ENCODE data around the gene NAV3. TPM values are rescaled to one million over a fixed set of nuclear protein-coding genes. Genes with fewer than 3 reads are reported as not detected.

The NAV3 gene
- polyA plus RNA-seq, 2 donors: 0.19 to 0.41 TPM

DNA sequence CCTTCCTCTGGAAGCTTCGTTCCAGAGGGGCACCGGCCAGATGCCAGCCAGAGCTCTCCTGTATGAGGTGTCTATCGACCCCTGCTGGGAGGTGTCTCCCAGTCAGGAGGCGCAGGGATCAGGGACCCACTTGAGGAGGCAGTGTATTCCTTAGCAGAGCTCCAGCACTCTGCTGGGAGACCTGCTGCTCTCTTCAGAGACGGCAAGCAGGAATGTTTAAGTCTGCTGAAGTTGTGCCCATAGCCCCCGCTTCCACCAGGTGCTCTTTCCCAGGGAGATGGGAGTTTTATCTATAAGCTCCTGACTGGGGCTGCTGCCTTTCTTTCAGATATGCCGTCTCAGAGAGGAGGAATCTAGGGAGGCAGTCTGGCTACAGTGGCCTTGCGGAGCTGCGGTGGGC, 22.2 kb upstream of the NAV3 start:
- WGBS, 2 donors: 82 to 85% methylated on average over 9 of the region's 9 CpGs
- Histone ChIP-seq H3K4me3 (ENCODE audit: low read depth in 1 of 2, low read length in 2 of 2) (no peak overlapping the region), H3K36me3 (ENCODE audit: control insufficient read depth in 2 of 2, insufficient read depth in 2 of 2, low read length in 1 of 2) (no peaks in the 10 kb centered on the region), H3K4me1 (ENCODE audit: control insufficient read depth in 2 of 2, insufficient read depth in 2 of 2, low read length in 1 of 2) (no peaks in the 10 kb centered on the region), H3K27ac (ENCODE audit: low read depth in 2 of 2, low read length in 1 of 2) (no peak overlapping the region), H3K9me3 (ENCODE audit: control insufficient read depth in 2 of 2, insufficient read depth in 1 of 2, low read depth in 1 of 2, low read length in 1 of 2) (peaks cover 0 to 6% of the 10 kb centered on the region in 2 donors), H3K27me3 (ENCODE audit: control insufficient read depth in 1 of 2, insufficient read depth in 2 of 2, low read length in 2 of 2) (no peaks in the 10 kb centered on the region)

DNA sequence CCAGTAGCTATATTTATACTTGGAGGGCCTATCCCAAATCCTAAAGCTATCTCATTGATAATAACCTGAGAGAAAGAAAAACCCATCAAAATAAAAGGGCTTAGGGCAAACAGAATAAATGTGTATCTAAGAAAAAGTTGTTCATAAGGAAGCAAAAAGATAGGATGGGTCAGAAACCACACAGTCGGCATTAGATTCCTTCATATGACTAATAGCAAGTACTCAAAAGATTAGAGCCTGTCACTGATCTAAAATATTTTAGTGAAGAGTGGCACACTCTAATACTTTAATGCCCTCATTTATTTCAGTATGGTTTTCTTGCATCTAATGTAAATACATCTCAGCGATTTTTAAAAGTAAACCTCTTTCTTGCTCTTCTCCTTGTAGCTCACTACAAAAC, 17.1 kb upstream of the NAV3 start:
- Histone ChIP-seq H3K36me3 (ENCODE audit: control insufficient read depth in 2 of 2, insufficient read depth in 2 of 2, low read length in 1 of 2) (no peaks in the 10 kb centered on the region), H3K4me1 (ENCODE audit: control insufficient read depth in 2 of 2, insufficient read depth in 2 of 2, low read length in 1 of 2) (no peaks in the 10 kb centered on the region), H3K4me3 (ENCODE audit: low read depth in 1 of 2, low read length in 2 of 2) (no peak overlapping the region), H3K27me3 (ENCODE audit: control insufficient read depth in 1 of 2, insufficient read depth in 2 of 2, low read length in 2 of 2) (no peaks in the 10 kb centered on the region), H3K27ac (ENCODE audit: low read depth in 2 of 2, low read length in 1 of 2) (no peak overlapping the region), H3K9me3 (ENCODE audit: control insufficient read depth in 2 of 2, insufficient read depth in 1 of 2, low read depth in 1 of 2, low read length in 1 of 2) (peaks cover 0 to 4% of the 10 kb centered on the region in 2 donors)
- 61 to 67% methylated on average over 2 of the region's 2 CpGs for WGBS, 2 donors

DNA sequence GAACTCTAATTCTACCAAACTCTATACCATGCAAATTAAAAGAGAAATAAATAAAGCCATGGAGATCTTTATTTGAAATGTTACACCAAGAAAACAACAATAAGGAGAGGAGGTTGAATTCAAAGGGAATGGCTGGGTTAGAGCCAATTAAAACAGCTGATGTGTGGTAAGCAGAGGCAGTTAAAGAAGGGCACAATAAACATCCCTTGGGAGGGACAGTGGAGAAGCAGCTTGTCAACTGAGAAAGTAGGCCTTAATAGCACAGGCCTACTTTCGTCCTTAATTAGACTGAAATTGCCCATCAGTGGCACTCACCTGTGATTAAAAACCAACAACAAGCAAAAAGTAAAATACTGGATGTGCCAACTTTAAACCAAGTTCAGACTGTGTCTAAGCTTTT, 16.3 kb upstream of the NAV3 start:
- H3K4me3 ChIP-seq (ENCODE audit: low read depth in 1 of 2, low read length in 2 of 2): no peak overlapping the region
- no peaks in the 10 kb centered on the region for H3K4me1 ChIP-seq (ENCODE audit: control insufficient read depth in 2 of 2, insufficient read depth in 2 of 2, low read length in 1 of 2)
- no peak overlapping the region for H3K27ac ChIP-seq (ENCODE audit: low read depth in 2 of 2, low read length in 1 of 2)
- H3K27me3 ChIP-seq (ENCODE audit: control insufficient read depth in 1 of 2, insufficient read depth in 2 of 2, low read length in 2 of 2): no peaks in the 10 kb centered on the region
- no peaks in the 10 kb centered on the region for H3K9me3 ChIP-seq (ENCODE audit: control insufficient read depth in 2 of 2, insufficient read depth in 1 of 2, low read depth in 1 of 2, low read length in 1 of 2)
- 76 to 88% methylated on average over 1 of the region's 1 CpG for WGBS, 2 donors
- H3K36me3 ChIP-seq (ENCODE audit: control insufficient read depth in 2 of 2, insufficient read depth in 2 of 2, low read length in 1 of 2): no peaks in the 10 kb centered on the region

DNA sequence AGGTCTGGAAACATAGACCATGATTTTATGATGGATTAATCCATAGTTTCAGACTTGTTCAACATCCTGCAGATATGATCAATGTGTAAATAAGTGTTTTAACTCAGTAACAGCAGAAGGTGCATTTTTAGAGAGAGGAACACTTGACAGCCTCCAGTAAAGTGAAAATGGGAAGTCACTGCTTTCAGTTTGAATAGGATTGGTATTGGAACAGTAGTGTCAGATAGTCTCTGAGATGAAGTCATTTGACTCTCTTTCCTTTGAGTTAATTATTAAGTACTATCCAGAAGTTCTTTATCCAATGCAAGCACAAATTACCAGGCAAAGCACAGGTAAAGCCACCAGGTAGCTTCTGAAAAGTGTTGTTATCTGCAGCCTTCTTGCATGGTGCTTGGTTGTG, 14.5 kb upstream of the NAV3 start:
- no peaks in the 10 kb centered on the region for H3K36me3 ChIP-seq (ENCODE audit: control insufficient read depth in 2 of 2, insufficient read depth in 2 of 2, low read length in 1 of 2)
- no peaks in the 10 kb centered on the region for H3K4me1 ChIP-seq (ENCODE audit: control insufficient read depth in 2 of 2, insufficient read depth in 2 of 2, low read length in 1 of 2)
- H3K27me3 ChIP-seq (ENCODE audit: control insufficient read depth in 1 of 2, insufficient read depth in 2 of 2, low read length in 2 of 2): no peaks in the 10 kb centered on the region
- H3K9me3 ChIP-seq (ENCODE audit: control insufficient read depth in 2 of 2, insufficient read depth in 1 of 2, low read depth in 1 of 2, low read length in 1 of 2): no peaks in the 10 kb centered on the region
- H3K27ac ChIP-seq (ENCODE audit: low read depth in 2 of 2, low read length in 1 of 2): no peak overlapping the region
- H3K4me3 ChIP-seq (ENCODE audit: low read depth in 1 of 2, low read length in 2 of 2): no peak overlapping the region

DNA sequence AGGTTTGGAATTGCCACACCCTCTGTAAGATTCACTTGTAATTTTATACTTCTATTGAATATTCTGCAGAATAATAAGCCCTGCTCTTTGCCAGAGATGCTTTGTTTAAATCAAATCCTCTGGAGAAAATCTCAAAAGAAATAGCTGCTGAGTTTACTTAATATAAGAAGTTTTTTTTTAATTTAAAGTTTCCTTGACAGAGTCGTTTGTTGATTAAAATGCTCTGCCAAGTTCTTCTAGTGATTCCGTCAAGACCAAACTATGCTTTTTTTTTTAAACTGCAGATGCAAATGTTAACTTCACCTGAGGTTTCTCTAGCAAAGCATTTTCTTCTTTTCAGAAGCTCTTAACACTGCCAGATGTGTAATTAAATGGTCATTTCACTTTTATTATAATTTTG, 13.4 kb upstream of the NAV3 start:
- no peak overlapping the region for H3K4me3 ChIP-seq (ENCODE audit: low read depth in 1 of 2, low read length in 2 of 2)
- no peaks in the 10 kb centered on the region for H3K27me3 ChIP-seq (ENCODE audit: control insufficient read depth in 1 of 2, insufficient read depth in 2 of 2, low read length in 2 of 2)
- H3K27ac ChIP-seq (ENCODE audit: low read depth in 2 of 2, low read length in 1 of 2): no peak overlapping the region
- 26% methylated on average over 2 of the region's 2 CpGs for WGBS, 2 donors
- H3K9me3 ChIP-seq (ENCODE audit: control insufficient read depth in 2 of 2, insufficient read depth in 1 of 2, low read depth in 1 of 2, low read length in 1 of 2): no peaks in the 10 kb centered on the region
- H3K4me1 ChIP-seq (ENCODE audit: control insufficient read depth in 2 of 2, insufficient read depth in 2 of 2, low read length in 1 of 2): no peaks in the 10 kb centered on the region
- H3K36me3 ChIP-seq (ENCODE audit: control insufficient read depth in 2 of 2, insufficient read depth in 2 of 2, low read length in 1 of 2): no peaks in the 10 kb centered on the region

DNA sequence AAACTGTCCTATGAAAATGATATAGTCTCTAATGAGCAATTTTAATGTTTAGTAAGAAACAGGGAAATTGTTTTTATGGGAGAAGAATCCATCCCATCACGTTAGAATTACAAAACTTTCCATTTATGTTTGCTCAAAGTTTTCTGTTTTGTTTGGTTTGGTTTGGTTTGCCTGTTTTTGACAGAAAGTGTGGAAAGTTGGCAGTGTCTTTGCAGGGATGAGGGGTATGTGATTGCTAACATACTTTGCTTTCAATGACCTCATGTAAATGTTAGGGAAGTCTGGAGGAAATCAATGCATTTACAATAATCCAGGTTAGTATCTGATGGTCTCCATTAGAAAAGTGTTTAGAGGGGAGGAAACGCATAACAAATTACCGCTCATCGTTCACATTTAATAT, 12.3 kb upstream of the NAV3 start:
- WGBS, 2 donors: 86 to 87% methylated on average over 4 of the region's 4 CpGs

DNA sequence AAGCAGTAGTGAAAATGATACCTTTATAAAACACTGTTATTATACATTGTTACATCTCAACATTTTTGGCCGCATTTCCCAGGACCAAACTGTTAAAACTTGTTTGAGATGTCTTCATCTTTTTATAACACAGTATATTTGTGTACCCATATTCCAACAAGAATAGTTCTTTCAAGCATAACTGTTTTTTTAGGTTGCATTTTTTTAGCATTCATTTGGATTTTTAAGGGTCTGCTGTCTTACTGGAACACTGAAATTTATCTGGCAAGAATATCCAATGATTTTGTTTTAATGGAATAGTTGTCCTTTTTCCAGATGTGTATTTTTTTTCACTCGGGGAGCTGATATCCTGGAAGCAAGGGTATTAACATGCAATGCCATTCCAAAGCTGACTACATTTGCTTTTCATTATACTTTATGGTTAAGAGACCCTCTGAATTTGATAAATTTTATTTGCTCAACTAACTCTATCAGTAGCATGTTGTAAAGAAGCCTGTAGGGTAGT, 8.9 kb upstream of the NAV3 start:
- no peak overlapping the region for H3K4me3 ChIP-seq (ENCODE audit: low read depth in 1 of 2, low read length in 2 of 2)
- no peaks in the 10 kb centered on the region for H3K36me3 ChIP-seq (ENCODE audit: control insufficient read depth in 2 of 2, insufficient read depth in 2 of 2, low read length in 1 of 2)
- no peaks in the 10 kb centered on the region for H3K4me1 ChIP-seq (ENCODE audit: control insufficient read depth in 2 of 2, insufficient read depth in 2 of 2, low read length in 1 of 2)
- H3K9me3 ChIP-seq (ENCODE audit: control insufficient read depth in 2 of 2, insufficient read depth in 1 of 2, low read depth in 1 of 2, low read length in 1 of 2): no peaks in the 10 kb centered on the region
- 48 to 52% methylated on average over 2 of the region's 2 CpGs for WGBS, 2 donors
- H3K27me3 ChIP-seq (ENCODE audit: control insufficient read depth in 1 of 2, insufficient read depth in 2 of 2, low read length in 2 of 2): no peaks in the 10 kb centered on the region
- no peak overlapping the region for H3K27ac ChIP-seq (ENCODE audit: low read depth in 2 of 2, low read length in 1 of 2)

More for the DNA sequence above, 12.3 kb upstream of the NAV3 start:
- no peaks in the 10 kb centered on the region for H3K27me3 ChIP-seq (ENCODE audit: control insufficient read depth in 1 of 2, insufficient read depth in 2 of 2, low read length in 2 of 2)
- H3K4me3 ChIP-seq (ENCODE audit: low read depth in 1 of 2, low read length in 2 of 2): no peak overlapping the region
- no peaks in the 10 kb centered on the region for H3K4me1 ChIP-seq (ENCODE audit: control insufficient read depth in 2 of 2, insufficient read depth in 2 of 2, low read length in 1 of 2)
- H3K9me3 ChIP-seq (ENCODE audit: control insufficient read depth in 2 of 2, insufficient read depth in 1 of 2, low read depth in 1 of 2, low read length in 1 of 2): no peaks in the 10 kb centered on the region
- H3K27ac ChIP-seq (ENCODE audit: low read depth in 2 of 2, low read length in 1 of 2): no peak overlapping the region
- H3K36me3 ChIP-seq (ENCODE audit: control insufficient read depth in 2 of 2, insufficient read depth in 2 of 2, low read length in 1 of 2): no peaks in the 10 kb centered on the region

DNA sequence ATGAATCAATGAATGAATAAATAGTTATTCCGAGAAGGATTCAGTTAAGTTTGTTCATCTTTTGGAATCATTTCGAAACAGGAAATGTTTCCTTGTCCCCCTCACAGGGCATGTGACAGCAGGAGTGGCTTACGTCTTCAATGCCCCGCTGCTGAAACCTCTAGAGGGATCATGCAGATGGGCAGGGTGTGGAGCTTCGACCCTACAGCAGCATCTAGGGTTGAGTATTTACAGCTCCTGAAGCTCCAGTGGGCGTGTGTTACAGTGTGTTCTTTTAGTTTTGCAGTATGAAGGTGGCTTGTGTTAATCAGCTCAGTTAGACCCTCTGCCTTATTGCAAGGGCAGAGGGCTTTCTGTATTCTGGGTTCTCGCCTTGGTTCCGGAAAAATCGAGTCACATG, 2.6 kb downstream of the NAV3 start:
- H3K27ac ChIP-seq (ENCODE audit: low read depth in 2 of 2, low read length in 1 of 2): no peak overlapping the region
- peaks cover 0 to 4% of the 10 kb centered on the region in 2 donors for H3K9me3 ChIP-seq (ENCODE audit: control insufficient read depth in 2 of 2, insufficient read depth in 1 of 2, low read depth in 1 of 2, low read length in 1 of 2)
- H3K4me1 ChIP-seq (ENCODE audit: control insufficient read depth in 2 of 2, insufficient read depth in 2 of 2, low read length in 1 of 2): no peaks in the 10 kb centered on the region
- no peaks in the 10 kb centered on the region for H3K27me3 ChIP-seq (ENCODE audit: control insufficient read depth in 1 of 2, insufficient read depth in 2 of 2, low read length in 2 of 2)
- H3K4me3 ChIP-seq (ENCODE audit: low read depth in 1 of 2, low read length in 2 of 2): no peak overlapping the region
- 62 to 65% methylated on average over 9 of the region's 9 CpGs for WGBS, 2 donors
- H3K36me3 ChIP-seq (ENCODE audit: control insufficient read depth in 2 of 2, insufficient read depth in 2 of 2, low read length in 1 of 2): no peaks in the 10 kb centered on the region

DNA sequence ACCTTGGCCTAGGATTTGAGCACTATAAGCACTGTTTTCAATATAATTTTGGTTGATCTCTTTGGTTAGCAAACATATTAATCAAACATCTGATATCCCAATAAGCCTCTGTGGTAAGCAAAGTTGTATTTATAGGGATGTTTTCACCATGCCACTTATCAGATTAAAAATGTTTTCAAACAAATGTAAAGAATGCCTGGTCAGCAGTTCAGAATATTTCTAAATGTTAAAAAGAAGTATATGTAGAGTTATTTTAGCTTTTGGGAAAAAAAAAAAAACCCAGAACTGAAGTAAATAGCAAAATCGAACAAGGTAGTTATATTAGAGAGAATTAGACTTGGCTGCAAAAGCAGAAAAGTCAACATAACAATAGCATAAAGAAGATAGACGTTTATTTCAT, 3.9 kb downstream of the NAV3 start:
- Histone ChIP-seq H3K9me3 (ENCODE audit: control insufficient read depth in 2 of 2, insufficient read depth in 1 of 2, low read depth in 1 of 2, low read length in 1 of 2) (peaks cover 0 to 4% of the 10 kb centered on the region in 2 donors), H3K4me1 (ENCODE audit: control insufficient read depth in 2 of 2, insufficient read depth in 2 of 2, low read length in 1 of 2) (no peaks in the 10 kb centered on the region), H3K27ac (ENCODE audit: low read depth in 2 of 2, low read length in 1 of 2) (no peak overlapping the region), H3K36me3 (ENCODE audit: control insufficient read depth in 2 of 2, insufficient read depth in 2 of 2, low read length in 1 of 2) (no peaks in the 10 kb centered on the region), H3K27me3 (ENCODE audit: control insufficient read depth in 1 of 2, insufficient read depth in 2 of 2, low read length in 2 of 2) (no peaks in the 10 kb centered on the region), H3K4me3 (ENCODE audit: low read depth in 1 of 2, low read length in 2 of 2) (no peak overlapping the region)
- WGBS, 2 donors: 57 to 60% methylated on average over 2 of the region's 2 CpGs

DNA sequence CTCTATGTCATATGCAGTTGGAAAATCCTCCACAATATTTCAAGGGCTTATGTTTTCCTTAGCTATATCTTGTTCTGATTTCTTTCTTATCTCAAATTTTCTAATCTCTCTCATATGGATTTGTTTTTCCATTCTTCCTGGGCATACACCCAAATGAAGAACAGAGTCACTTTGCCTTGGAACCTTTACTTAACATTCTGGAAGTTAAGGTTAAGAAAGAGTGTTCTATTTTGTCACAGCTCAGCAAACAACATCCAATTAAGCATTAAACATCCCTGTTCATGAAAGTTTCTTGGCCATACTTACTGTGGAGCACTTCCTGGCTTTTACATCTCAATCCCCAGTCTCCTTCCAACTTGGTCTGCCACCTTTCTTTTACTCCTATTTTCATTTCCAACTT, 5.3 kb downstream of the NAV3 start:
- Histone ChIP-seq H3K36me3 (ENCODE audit: control insufficient read depth in 2 of 2, insufficient read depth in 2 of 2, low read length in 1 of 2) (no peaks in the 10 kb centered on the region), H3K27ac (ENCODE audit: low read depth in 2 of 2, low read length in 1 of 2) (no peak overlapping the region)

More for the DNA sequence above, 5.3 kb downstream of the NAV3 start:
- Histone ChIP-seq H3K9me3 (ENCODE audit: control insufficient read depth in 2 of 2, insufficient read depth in 1 of 2, low read depth in 1 of 2, low read length in 1 of 2) (peaks cover 0 to 4% of the 10 kb centered on the region in 2 donors), H3K27me3 (ENCODE audit: control insufficient read depth in 1 of 2, insufficient read depth in 2 of 2, low read length in 2 of 2) (no peaks in the 10 kb centered on the region), H3K4me3 (ENCODE audit: low read depth in 1 of 2, low read length in 2 of 2) (no peak overlapping the region), H3K4me1 (ENCODE audit: control insufficient read depth in 2 of 2, insufficient read depth in 2 of 2, low read length in 1 of 2) (no peaks in the 10 kb centered on the region)
